ENCODE measurements around the gene SPOP.
"Not testable (repeated sequence)": the region's sequence is repeated elsewhere in the genome, so short reads cannot be mapped to it uniquely, and the experiment has no call there.

SPOP gene

GRCh38 chr17:49677933-49678847, at the start of gene SPOP:
Gene SPOP, minus strand, starts transcription at chr17:49678097. Its CDS starts 55,287 bp downstream, at chr17:49622810.
- DNase-seq (ENCODE audit: low spot score) = peak; percentile 99

GRCh38 chr17:49727380-49727779, 49.5 kb upstream of the SPOP start:
- no peak for DNase-seq (ENCODE audit: low spot score)

GRCh38 chr17:49725452-49726130, 47.7 kb upstream of the SPOP start:
- DNase-seq (ENCODE audit: low spot score) = no peak

- DNase-seq (ENCODE audit: low spot score) = not testable (repeated sequence)
Measured at GRCh38 chr17:49724552-49724951, 46.7 kb upstream of the SPOP start.

GRCh38 chr17:49723423-49723822, 45.5 kb upstream of the SPOP start:
- no peak for DNase-seq (ENCODE audit: low spot score)

GRCh38 chr17:49722066-49722465, 44.2 kb upstream of the SPOP start:
- DNase-seq (ENCODE audit: low spot score) = no peak

- no peak for DNase-seq (ENCODE audit: low spot score)
Measured at GRCh38 chr17:49717371-49717861, 39.5 kb upstream of the SPOP start.

GRCh38 chr17:49716668-49717364, 38.9 kb upstream of the SPOP start:
- DNase-seq (ENCODE audit: low spot score) = no peak

GRCh38 chr17:49715717-49716279, 37.9 kb upstream of the SPOP start:
- no peak for DNase-seq (ENCODE audit: low spot score)

- no peak for DNase-seq (ENCODE audit: low spot score)
Measured at GRCh38 chr17:49715216-49715615, 37.3 kb upstream of the SPOP start.

GRCh38 chr17:49708515-49709183, 30.8 kb upstream of the SPOP start:
- no peak for DNase-seq (ENCODE audit: low spot score)

- DNase-seq (ENCODE audit: low spot score) = peak; percentile 99
Measured at GRCh38 chr17:49707608-49708514, 30.0 kb upstream of the SPOP start, which contains the start of gene SLC35B1. Gene SLC35B1, minus strand, starts transcription at chr17:49707964. Its CDS starts 131 bp downstream, at chr17:49707833.

- no peak for DNase-seq (ENCODE audit: low spot score)
Measured at GRCh38 chr17:49707246-49707607, 29.3 kb upstream of the SPOP start.

GRCh38 chr17:49705254-49705653, 27.4 kb upstream of the SPOP start:
- no peak for DNase-seq (ENCODE audit: low spot score)

- peak; percentile 41 for DNase-seq (ENCODE audit: low spot score)
Measured at GRCh38 chr17:49703557-49704277, 25.8 kb upstream of the SPOP start.

GRCh38 chr17:49700960-49701359, 23.1 kb upstream of the SPOP start:
- DNase-seq (ENCODE audit: low spot score) = no peak

- no peak for DNase-seq (ENCODE audit: low spot score)
Measured at GRCh38 chr17:49699966-49700575, 22.2 kb upstream of the SPOP start.

GRCh38 chr17:49698005-49698404, 20.1 kb upstream of the SPOP start:
- no peak for DNase-seq (ENCODE audit: low spot score)

- DNase-seq (ENCODE audit: low spot score) = no peak
Measured at GRCh38 chr17:49696233-49696761, 18.4 kb upstream of the SPOP start.
